Activated T-cell treated with anti-CD3 and anti-CD28 coated beads for 24 hours (primary cell): ENCODE measurements around the gene NOL6.
A peak's percentile ranks its signal among the peaks of the same experiment; 100 is the strongest.

Experiments used
- DNase-seq: peaks from one replicate; pipeline ENCODE4 v3.0.0-alpha.2; 2020; ENCODE audit warnings: low read depth

Gene NOL6

DNA sequence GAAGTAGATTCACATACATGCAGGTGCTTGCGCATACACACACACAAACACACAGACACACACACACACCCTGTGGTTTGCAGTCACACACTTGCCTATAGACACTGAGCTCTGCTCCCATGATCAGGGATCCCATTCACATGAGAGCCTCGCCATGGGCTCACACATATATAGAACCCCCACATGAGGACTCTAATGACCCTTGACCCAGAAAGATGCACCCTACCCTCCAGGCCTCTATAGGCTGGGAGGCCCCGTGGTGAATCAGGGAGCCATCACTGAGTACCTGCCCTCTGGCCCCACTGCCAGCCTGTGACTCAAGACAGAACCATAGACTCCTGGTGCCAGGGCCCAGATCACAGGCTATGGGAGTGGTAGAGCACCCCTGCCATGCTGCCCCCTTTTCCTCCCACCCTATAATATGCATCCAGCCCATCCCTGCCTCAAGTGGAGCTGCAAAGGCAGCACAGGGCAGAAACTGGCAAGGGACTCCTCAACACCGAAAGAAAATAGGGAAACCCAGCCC, 23.0 kb downstream of the NOL6 start:
- DNase-seq = no peak

- no peak for DNase-seq
Measured at GRCh38 chr9:33449715-33450114, 24.0 kb downstream of the NOL6 start.

DNA sequence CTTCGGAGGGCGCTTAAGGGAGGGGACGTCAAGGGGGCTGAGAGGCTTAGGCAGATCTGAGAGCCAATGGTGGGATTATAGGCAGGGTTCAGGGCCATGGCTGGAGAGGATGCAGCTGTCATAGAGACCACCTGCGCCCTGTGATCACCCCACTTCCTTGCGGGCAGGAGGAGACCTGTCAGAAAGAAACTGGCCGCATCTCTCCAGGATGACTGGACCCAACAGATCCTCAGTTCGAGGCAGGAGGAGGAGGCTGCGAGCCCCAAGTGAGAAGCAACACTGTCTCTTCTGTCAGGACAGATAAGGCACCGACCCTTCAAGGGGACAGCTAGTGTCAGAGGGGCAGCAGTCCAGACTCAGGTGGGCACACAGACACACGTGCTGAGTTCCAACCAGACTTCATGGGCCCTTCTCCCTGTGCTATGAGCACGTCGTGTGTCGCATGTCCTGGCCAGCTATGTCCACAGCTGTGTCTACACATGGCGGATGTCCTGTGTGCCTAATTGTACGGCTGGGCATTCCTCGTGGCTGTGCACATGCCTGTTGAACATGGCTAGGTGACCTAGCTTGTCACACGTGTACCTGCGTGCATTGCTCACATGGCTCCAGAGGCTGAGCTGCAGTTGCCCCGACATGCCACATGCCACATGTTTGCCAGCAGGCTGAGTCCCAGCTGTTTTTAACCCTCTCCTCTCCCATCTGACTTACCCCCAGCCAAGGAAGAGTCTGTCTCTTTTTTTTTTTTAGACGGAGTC, 25.7 kb downstream of the NOL6 start:
- no peak for DNase-seq

- DNase-seq = peak; percentile 44
Measured at GRCh38 chr9:33446946-33447798, 26.6 kb downstream of the NOL6 start, which contains the start of gene AQP3. TSS of gene AQP3 (minus strand) at chr9:33447593. CDS start at chr9:33447530, 63 bp downstream.

DNA sequence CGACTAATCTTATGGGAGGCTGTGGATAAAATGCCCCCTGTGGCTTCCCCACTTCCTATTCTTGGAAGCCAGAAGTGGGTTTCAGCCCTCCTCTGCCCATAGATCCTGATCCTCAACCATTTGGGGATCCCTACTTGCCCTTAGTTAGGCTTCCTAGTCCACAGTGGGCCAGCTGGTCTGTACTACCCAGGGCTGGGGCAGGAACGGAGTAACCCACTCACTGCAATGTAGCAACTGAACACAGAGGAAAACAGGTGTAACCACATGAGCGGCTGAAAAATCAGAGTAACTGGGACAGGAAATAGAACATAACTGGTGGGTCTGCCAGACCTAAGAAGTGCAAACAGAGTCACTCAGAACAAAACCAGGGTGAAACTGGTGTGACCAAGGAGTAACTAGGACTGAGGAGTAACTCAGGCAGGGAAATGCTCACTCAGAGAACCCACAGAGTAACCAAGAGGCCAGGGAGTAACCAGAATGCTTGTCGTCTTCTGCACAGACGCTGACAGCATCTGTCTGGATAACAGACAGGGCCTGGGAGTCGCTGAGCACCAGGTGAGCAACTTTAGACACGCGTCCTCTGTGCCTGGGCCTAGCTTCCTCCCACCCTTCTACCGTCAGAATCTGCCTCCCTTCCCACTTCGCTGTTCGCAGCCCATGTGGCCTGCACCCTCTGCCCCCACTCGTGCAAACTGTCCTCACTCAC, 27.3 kb downstream of the NOL6 start:
- DNase-seq = peak; percentile 46

GRCh38 chr9:33445389-33446239, 28.1 kb downstream of the NOL6 start:
- no peak for DNase-seq

GRCh38 chr9:33443464-33444154, 30.1 kb downstream of the NOL6 start:
- no peak for DNase-seq

DNA sequence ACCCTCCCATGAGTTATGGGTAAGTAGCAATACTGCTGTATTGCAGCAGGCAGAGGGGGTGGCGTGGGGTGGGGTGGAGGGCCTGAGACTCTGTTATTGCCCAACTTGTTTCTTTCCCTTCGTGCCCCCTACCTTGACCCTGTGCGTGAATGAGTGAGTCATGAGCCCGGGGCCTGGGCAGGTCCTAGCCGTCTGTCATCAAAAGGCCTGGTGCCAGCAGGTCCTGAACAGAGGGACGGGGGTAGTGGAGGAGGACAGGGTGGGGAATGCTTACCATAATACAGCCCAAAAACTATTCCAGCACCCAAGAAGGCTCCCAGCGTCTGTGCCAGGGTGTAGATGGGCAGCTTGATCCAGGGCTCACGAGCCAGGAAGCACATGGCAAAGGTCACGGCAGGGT, 30.7 kb downstream of the NOL6 start:
- DNase-seq = no peak

- no peak for DNase-seq
Measured at GRCh38 chr9:33442125-33442524, 31.6 kb downstream of the NOL6 start.

GRCh38 chr9:33440609-33441008, 33.1 kb downstream of the NOL6 start:
- DNase-seq = no peak

GRCh38 chr9:33440204-33440603, 33.5 kb downstream of the NOL6 start:
- no peak for DNase-seq

DNA sequence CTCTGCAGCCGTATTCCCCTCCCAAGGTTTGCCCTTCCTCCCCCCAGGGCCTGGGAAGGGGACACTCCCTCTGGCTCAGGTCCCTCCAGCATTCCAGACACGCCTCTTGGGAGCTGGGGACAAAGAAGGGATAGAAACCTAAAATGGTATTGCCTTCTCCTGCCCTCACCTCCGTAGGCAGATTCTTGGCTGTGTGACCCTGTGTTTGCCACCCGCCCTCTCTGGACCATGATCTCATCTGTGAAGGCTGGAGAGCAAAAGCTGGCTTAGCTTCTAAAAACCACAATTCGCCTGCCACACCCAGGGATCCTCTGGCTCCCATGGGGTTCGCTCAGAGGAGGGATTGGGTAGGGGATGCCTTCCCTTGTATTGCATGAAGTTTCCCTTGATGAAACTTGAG, 34.0 kb downstream of the NOL6 start:
- DNase-seq = no peak

GRCh38 chr9:33438926-33439680, 34.6 kb downstream of the NOL6 start:
- DNase-seq = no peak

DNA sequence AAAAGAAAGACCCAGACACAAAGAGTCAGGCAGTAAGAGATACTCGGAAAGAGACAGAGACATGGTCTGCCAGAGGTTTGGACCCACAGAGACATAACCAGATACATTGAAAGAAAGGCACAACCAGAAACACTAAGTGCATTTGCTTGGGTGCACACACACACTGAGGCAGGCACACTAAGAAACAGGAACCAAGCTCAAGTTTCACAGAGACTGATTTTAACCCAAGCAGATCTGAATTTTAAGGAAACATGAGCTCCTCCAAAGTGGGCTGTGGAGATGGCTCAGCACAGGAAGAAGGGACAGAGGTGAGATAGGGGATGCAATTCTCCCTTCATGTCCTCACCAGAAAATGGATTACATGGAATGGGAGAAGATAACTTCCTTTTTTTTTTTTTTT, 35.8 kb downstream of the NOL6 start:
- no peak for DNase-seq

DNA sequence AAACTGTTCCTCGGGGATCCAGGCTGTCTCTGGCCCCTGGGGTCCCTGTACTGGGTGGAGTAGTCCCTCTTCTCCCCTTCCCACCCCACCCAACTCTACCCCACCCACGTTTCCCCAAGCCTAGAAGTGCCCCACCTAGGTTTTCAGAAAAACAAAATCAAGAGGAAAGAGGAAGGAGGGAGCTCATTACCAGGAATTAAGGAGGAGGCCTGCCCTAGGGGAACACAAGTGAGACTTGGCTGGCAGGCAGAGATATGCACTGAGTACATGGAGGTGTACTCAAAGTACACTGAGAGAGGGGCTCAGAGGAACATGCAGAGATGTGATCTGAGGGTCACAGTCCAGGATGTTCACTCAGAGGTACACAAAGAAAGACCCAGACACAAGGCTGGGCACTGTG, 36.5 kb downstream of the NOL6 start:
- no peak for DNase-seq

DNA sequence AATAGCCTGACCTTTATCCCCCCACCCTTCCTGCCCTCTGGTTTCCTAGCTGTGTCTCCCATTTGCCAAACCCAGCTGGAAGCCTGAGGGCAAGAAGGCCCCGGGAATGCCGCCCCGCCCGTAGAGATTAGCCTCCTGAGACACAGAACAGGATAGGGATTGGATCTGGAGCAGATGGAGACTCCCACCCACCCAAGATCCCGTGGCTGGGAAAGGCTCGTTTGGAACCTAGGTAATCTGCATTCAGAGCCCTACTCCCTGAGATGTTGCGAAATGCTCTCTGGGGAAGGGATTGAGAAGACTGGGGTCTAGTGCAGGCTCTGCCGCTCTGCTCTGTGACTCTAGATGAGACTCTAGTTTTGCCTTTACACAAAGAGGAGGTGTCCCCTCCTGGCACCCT, 37.3 kb downstream of the NOL6 start:
- no peak for DNase-seq

DNA sequence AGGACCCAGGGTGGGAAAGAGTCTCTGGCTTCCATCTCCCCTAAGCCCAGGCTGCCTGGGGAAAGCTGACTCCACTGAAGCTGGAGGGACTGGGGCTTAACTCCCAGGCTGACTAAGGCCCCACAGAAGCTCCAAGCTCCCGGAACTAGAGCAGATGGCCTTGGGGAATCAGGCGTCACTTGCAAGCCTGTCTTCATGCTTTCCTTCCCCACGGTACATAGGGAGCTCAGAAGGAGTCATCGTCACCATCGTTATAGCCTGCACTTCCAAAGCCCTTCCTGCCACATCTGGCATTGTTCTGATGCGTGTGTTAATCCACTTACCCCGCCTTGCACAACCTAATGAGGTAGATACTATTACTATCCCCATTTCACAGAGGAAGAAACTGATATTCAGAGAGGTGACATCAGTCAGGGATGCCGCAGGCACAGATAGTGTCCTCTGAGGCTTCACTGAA, 37.9 kb downstream of the NOL6 start:
- no peak for DNase-seq

DNA sequence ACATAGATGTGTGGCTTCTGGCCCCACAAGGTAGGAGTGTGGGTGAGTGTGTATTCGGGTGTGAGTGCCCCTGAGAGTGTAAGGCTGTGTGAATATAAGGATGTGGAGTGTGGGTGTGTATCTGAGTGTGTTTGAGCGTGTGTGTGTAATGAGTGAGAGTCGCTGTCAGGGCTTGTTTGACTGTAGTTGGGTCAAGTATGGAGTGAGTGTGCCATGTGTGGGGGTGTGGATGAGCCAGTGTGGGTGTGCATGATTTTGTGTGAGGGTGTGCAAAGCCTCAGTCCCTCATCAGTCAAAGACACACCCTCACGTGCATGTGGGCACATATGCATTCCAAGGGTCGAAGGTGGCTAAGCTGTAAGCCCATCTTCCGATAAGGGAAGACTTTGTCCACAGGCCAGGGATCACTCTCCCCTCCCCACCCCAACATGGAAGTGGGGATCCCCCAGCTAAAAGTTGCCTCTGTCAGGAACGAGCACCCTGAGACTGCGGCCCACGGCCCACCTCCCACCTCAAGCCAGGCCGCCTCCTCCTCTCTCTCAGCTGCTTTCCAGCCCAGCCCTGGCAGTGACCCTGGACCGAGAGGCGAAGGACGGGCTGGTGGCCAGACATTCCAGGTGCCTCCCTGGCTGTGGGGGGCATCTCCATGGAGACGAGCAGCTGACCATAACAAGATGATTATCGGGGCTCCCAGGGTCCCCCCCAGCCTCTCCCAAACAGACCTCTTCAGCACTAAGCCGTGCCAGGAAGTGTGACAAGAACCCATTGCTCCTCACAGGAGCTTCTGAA, 39.2 kb downstream of the NOL6 start:
- no peak for DNase-seq

DNA sequence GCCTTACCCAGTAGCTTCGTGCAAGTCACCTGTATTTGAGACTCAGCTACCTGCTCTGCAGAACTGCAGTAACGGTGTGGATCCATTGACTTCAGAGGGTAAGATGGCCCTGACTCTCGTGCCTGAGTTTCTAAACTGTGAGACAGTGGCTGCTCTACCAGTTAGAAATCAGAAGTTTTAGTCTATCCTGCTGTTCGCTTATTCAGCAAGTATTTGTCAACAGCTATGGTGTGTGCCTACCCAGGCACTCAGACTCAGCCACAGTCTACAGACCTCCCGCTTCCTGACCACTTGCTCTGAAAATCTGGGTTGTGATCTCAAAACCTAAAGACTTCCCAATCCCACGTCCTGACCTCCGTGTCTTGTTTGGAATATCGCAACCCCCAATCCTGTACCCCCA, 39.9 kb downstream of the NOL6 start:
- no peak for DNase-seq
